Left hindlimb (tissue), 1 donor: Measurements from ENCODE around the gene ACAP2.

ENCODE experiments used
- DNase-seq: peaks from one replicate; pipeline ENCODE4 v3.0.0-alpha.2; 2018

ACAP2 gene

DNA sequence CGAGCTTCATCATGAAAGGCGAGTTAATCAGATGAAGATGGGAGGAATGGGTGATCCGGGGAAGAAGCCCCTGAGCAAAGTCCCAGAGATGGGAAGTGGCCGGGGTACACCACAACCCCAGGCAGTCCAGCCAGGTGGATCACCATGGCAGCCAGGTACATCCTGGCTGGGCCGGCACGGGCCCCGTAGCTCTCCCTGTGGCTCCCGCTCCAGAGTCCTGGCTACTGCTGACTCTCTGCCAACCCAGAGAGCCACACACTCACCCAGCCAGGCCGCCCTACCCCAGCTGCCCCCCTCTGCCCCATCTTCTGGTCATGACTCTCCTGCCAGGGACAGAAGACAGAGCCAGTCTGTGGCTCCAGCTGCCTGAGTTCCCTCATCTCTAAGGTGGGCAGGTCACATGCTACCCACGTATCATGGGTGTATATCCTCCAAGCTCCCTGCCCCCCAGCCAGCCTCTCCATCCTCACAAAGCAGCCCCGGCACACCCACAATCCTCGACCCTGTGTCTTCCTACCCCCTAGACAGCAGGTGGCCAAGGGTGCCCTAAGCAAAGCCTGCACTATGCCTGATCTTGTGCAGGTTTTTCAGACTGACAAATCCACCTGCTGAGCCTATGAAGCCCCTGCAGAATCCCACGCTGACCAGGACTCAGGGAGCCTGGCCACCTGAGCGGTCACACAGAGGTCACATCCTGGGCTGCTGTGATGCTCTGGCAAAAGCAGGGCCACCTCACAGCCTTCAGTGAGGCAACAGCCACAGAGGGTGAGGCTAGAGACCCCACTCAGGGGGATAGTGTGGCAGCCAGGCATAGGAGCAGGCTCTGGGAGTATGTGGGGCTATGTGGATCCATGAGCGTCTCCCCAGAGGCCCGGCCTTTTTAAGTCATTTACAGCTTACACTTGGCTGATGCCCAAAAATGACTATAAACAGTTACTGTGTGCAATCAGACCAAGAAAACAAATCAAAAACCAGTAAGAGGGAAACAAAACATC, 185.1 kb downstream of the ACAP2 start:
- DNase-seq, result no peak

DNA sequence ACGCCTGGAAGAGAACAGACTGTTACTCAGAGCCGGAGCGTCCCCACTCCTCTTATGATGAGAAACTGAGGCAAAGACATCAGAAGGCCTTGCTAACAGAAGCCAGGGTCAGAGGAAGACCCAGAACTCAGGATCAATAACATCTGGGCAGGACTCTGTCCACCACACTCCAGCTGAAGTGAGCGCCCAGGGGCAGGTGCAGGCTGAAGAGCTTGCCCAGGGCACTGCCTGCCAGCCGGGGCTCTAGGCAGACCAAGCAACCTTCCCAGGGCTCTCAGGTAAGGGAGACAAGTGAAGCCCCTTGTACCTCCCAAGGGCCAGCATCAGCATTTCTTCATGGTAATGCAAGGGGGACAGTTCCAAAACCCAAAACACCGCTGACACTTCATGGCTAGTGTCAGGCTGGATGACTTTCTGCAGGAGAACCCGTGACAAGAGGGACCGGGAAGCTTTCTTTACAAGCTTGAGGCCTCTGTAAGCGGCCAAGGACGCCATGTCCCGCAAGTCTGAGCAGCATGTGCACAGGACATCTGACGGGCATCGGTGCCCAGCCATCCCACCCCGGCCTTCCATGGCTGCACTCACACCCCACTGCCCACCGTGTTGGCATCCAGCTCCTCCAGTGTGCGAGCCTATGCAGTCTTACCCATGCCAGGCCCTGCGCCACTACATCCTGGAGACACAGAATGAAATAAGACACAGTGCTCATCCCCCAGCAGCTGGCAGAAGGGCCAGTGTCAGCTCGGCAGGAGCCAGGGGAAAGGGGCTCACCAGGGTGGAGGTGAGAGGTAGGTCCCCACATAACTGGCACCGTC, 186.0 kb downstream of the ACAP2 start:
- no peak for DNase-seq

DNA sequence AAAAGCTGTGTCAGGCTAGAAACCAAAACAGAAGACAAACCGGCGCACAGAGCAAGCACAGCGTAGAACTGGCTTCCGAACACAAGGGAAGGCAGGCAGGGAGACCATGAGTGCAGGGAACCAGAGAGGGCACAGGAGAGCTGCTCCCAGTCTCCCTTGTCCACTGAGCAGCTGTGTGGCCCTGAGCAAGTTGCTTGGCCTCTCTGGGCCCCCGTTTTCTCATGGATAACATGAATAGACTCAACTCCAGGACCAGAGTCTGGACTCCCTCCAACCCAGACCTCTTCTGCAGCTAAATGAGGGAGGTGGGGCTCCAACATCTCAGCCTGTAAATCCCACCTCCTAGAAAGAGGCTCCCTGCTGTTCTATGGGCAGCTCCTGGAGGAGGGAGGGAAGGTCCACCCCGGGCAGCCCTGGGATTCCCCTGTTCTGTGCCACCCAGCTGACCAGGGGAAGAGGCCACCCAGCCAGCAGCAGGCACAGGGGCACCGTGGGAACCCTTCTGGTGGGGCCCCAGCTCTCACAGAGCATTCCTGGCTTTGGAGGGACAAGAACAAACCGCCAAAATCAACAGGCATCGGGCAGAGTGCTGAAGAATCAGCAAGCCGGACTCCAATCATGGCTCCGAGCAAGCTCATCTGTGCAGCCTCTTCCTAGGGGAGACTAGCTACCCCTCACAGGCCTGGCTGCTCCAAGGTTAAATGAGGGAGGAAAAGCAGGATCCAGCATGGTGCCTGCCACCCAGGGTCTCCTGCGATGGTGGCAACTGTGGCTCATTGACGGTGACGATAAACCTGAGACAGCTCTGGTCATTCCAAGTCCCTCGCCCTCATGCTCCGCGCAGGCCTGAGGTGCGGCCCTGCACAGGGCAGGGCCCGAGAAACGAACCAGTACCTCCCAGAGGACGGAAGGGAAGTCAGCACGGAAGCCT, 187.0 kb downstream of the ACAP2 start:
- no peak for DNase-seq

DNA sequence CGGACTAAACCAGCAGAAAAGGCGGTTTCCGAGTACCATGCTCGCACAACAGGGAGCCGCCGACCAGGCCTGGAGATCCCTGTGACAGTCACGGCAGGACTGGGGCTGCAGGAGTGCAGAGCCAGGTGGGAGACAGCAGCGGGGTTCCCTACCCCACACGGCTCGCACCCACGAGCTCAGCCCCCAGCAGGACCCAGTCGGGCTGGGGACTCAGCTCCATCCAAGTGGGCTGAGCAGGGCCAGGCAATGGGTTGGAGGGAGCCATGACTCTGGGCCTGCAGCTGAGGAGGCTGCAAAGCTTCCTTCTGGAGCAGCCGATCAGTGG, 187.7 kb downstream of the ACAP2 start:
- DNase-seq, result no peak

DNA sequence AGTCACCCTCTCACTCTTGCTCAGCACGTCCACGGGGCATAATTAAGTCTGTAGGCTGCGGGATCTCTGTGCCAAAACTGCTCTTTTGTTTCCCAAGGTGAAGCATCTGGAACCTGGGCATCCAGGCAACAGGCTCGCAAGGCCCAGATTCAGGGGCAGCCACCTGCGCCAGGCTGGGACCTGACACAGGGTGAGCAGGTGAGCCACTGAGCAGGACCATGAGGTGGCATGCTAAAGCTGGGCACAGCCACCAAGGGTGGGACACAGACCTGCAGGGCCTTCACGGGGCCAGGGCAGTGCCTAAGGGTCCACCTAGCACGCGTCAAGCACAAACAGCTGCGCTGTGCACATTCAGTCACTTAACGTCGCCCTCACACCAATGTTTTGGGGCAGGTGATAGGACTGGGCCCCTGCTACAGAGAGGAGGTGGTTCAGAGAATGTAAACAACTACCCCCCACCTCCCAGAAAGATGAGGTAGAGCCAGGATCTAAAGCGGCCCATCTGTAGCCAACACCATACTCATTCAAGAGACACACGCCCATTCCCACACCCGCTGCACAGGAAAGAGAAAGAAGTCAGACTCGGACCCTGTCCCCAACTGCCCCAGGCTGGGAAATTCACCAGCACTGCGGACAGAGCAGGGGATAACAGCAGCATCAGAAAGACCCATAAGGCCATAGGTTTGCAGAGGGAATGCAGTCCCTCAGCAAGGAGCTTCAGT, 188.2 kb downstream of the ACAP2 start:
- no peak for DNase-seq

DNA sequence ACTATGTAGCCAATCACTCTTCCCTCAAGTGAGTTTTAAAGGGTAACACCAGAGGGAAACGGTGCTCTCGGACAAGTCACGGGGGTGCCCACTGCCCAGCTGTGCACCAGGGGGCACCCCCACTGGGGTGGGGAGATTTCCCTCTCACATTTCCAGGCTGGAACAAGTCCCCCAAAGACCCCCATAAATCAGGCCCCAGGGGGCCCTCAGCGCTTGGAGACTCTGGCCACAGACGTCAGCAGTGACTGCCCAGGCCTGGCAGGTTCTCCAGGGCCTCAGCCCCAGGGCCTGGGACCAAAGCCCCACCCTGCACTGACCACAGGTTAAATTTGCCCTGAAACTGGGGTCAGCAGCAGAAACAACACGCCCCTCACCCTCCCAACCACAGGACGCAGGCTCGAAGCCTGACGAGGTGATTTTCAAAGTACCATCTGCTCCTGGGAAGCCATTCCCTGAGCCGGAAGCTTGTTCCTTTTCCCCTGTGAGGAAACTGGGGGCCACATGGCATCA, 188.8 kb downstream of the ACAP2 start:
- DNase-seq, result no peak

DNA sequence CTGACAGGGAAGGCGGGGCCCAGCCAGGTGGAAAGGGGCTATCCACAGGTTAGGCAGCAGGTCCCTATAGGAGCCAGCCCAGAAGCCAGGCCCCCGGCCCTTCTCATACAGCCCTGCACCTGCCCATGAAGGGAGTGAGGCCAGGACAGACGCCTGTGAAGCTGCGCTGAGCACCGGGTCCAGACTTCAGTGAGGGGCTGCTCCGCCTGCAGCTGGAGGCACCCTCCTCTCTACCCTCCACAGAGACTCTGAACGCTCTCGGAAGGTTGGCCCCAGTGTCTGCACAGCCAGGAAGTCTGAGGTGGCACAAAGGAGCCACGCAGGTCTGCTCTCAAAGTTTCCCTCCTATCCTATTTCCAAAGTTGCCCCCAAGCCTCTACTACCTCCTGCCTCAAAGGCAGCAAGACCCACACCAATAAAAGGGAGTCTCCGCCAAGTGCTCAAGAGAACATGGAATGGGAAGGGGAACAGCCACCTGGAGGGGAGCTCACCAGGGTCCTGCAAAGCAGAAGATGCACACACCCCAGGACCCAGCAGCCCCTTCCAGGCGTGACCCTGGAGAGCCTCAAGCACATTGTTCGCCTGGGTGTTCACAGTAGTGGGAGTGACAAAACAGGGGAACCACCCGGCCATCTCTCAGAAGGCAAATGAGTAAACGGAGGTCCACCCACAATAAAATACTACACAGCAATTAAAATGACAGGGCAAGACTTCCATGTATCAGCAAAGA, 191.3 kb downstream of the ACAP2 start:
- DNase-seq, result no peak

DNA sequence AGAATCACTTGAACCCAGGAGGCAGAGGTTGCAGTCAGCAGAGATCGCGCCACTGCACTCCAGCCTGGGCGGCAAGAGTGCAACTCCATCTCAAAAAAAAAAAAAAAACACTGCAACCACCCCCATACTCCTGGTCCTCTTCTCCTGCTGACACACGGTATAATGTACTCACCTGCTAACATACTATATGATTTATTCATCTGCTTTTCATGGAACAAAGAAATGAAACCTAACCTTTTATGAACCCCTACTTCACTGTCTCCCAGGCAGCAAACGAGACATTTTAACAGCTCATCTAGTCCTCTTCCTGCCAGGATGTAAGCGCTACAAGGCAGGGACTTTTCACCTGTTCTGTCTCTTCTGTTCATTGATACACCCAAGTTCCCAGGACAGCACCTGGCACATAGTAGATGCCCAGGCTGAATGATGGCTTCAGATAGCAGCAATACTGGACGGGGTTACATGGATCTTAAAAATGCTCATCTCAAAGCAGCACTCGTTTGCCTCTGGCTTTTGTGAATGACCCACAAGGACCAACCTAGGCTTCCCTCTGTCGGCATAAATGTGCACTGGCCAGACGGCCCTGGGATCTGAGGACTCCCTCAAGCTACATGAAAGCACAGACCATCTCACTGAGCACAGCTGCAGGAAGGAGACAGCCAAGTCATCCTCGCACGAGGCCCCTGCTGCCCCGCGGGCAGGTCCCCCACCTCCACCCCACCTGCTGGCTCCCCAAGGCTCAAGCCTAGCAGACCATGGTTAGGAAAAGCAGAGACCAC, 192.2 kb downstream of the ACAP2 start:
- peak; percentile 70 for DNase-seq

DNA sequence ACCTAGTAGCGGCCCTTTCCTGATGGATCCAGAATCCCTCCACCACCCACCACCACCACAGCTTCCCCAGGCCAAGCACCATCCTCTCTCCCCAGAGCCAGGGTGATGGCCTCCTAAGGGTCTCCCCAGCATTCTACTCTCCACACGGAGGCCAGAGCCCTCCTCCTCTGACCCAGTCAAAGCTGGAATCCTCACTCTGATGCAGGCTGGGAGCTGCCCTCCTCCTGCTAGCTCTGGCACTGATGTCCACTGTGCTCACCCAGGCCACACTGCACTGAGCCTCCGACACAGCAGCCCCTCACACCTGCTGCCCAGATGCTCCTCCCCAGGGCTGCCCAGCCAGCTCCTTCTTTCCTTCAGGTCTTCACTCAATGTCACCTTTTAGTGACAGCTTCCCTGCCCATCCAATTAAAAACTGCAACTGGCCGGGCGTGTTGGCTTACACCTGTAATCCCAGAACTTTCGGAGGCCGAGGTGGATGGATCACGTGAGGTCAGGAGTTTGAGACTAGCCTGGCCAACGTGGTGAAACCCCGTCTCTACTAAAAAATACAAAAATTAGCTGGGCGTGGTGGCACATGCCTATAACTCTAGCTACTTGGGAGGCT, 192.9 kb downstream of the ACAP2 start:
- DNase-seq, result no peak

DNA sequence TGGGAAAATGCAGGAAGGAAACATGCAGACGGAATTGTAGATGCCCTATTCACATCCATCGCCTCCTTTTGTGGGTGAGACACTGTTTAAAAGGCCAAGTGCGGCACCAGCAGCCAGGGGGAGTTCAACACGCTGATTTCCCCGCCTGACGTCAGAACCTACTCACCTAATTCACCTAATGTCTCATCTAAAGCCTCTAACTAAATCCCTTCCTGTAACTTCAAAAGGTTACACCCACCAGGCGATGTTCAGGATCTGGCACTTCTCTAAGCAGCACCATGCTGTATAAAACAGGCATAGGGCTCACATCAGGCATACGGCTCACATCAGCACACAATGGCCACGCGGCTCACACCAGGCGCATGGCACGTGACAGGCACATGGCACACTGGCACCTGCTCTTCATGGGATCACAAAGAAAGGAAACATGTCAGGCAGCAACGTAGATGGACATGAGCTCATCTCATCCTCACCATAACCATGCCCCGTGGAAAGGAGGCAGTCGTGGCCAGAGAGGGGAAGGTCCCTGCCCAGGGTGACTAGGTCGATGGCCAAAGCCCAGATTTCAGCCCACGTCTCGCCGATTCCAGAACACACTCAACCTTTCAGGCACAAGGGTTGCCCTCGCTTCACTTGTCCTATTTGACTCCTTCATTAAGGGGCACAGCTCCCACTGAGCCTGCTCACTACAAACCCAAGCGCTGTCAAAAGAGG, 193.6 kb downstream of the ACAP2 start:
- DNase-seq, result no peak

DNA sequence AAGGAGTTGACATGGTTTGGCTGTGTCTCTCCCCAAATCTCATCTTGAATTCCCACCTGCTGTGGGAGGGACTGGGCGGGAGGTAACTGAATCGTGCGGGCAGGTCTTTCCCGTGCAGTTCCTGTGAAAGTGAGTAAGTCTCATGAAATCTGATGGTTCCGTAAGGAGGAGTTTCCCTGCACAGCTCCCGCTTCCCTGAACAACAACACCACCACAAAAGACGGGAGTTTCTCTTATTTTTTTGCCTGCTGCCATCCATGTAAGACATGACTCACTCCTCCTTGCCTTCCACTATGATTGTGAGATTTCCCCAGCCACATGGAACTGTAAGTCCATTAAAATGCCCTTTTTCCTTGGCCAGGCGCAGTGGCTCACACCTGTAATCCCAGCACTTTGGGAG, 194.5 kb downstream of the ACAP2 start:
- no peak for DNase-seq

DNA sequence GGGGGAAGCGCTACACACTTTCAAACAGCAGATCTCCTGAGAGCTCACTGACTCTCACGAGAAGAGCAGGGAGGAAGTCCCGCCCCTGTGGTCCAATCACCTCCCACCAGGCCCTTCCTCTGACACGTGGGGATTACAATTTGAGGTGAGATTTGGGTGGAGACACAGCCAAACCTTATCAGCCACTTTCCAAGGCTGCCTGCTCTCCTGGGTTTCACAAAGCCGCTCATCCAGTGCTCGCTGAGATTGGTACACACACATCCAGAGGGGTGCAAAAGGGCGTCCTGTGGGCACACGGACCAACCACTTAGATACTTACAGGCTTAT, 195.0 kb downstream of the ACAP2 start:
- peak; percentile 10 for DNase-seq

DNA sequence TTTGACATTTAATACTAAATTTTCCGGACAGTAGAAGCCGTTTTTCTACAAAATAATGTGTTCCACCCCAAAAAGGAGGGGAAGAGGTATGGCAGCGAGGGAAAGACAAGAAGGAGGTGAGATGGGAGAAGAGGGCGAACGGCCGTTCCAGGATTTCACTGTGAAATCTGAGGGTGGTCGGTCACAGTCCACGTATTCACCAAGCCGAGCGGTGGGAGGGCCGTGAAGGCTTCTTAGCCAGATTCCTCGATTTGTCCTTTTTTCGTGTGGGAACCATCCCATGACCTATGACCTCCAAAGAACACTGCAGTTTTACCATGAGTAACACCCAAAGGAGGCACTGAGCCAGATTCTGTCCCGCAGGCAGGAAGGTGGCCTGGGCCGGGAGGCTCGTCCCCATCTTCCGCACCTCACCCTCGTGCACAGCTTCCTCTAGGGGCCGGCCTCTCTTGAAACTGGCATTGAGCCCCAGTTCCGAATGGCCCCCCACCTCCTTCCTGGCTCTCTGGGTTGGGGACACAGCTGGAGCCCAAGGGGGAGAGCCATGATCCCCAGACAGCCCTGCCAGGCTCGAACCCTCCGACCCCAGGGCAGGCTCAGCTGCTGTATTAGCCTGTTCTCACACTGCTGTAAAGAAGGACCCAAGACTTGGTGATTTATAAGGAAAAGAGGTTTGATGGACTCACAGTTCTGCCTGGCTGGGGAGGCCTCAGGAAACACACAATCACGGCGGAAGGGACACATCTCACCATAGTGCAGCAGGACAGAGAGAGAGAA, 195.5 kb downstream of the ACAP2 start:
- DNase-seq, result no peak

DNA sequence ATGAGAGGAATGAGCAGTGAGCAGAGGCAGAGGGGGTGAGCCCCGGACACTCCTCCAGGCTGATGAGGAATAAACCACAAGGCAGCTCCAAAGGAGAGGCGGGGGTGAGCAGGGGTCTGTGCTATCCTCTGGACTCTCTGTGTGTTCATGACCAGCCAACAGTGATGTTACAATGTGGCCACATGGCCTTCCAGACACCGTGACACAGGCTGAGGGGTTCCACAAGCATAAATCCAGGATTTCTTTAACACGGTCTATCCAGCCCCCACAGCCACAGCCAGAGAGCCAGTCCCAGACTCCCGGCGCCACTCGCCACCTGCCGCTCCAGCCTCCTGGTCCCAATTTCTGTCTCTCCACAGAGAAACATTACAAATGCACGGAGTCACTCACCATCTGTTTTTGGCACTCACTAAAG, 196.2 kb downstream of the ACAP2 start:
- no peak for DNase-seq

DNA sequence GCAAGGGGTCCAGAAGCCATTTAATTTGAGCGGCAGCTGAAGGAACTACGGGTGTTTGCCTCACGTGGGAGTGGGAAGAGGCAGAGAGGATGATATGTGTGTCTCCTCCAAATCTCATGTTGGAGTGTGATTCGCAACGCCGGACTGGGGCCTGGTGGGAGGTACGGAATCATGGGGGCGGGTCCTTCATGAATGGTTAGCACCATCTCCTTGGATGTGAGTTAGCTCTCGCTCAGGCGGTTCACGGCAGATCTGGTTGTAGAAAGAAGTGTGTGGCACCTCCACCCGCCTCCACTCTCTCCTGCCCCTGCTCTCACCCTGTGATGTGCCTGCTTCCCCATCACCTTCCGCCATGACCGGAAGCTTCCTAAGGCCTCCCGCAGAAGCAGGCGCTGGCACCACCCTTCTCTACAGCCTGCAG, 197.3 kb downstream of the ACAP2 start:
- no peak for DNase-seq

DNA sequence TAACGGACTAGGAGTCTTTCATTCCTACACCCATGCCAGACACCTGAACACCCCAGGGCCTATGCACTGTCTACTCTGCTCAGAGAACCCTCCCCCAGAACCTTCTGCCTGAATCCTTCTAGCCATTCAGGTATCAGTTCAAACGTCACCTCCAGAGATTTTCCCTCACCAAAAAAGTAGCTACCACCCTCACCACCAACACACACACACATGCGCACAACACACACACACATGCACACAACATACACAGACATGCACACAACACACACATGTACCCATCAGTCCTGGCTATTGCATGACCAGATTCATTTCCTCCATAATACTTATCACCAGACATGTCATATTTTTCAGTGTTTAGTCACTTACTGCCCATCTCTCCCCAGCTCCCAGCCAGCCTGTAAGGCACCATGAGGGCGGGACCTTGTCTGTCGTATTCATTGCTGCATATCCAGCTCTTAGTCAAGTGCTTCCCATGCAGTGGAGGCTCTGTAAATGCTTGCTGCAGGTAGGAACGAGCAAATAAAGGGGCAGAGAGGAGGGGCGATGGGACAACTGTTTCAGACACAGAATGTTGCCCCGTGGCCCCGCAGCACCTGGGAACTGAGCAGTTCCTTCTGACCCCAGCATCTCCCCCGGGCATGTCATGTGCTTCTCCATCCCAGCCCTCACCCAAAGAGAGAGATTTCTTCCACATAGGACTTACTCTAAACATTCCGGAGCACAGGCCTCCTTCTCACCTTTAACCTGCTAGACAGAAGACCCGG, 201.0 kb downstream of the ACAP2 start:
- peak; percentile 8 for DNase-seq

DNA sequence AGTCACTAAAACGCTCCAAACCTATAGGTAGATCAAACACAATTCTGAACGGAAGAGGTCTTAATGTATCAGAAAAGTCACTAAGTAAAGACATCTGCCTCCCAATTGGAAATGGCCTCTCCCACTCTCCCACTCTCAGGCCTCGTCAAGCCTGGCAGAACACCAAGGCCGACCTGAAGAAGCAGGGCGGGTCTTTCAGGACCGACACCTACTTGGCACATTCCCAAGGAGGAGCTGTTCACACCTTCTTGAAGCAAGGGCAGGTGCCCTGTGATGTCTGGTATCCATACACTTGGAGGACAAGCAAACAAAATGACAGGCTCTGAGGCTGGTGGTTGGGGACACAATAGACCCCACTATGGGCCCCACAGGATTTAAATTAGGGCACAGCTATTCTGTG, 201.9 kb downstream of the ACAP2 start:
- DNase-seq, result peak; percentile 20
